HepG2 (cell line): Measurements from ENCODE around the gene PLCB4. TPM values are rescaled to one million over a fixed set of nuclear protein-coding genes. Genes with fewer than 3 reads are reported as not detected.

Experiments
- ATAC-seq: fragments of 200-7000 bp; cut with Tn5 transposase; 3 replicates; pipeline ENCODE4 v1.9.1; 2020; ENCODE audit warnings: mild to moderate bottlenecking, moderate library complexity
- BruUV-seq: library from RNA; stranded (reverse); fragments of 400-500 nt; replicated peaks from 2 replicates; lab custom pipeline; 2021; lab: Mats Ljungman, UMichigan
- CTCF ChIA-PET: fragments of 300-600 bp; formaldehyde crosslinking; extraction: SDS; loops from one replicate; lab custom pipeline; 2021; ENCODE audit warnings: low total read pairs, inconsistent platforms, low intra/inter-chr PET ratio; lab: Yijun Ruan, JAX
- POLR2A ChIA-PET: fragments of 350-600 bp; sonication (Branson Sonifier 250); formaldehyde crosslinking; loops from one replicate; lab custom pipeline; 2020; ENCODE audit warnings: antibody characterized with exemption, inconsistent platforms; lab: Yijun Ruan, JAX
- DNase-seq: peaks from one replicate; pipeline ENCODE4 v3.0.0-alpha.2; 2015; ENCODE audit warnings: low spot score
- FAIRE-seq: peaks from 3 replicates; lab custom pipeline; 2011; peaks lifted over from hg19 to GRCh38; lab: Jason Lieb, UNC
- H2AFZ ChIP-seq: one replicate; pipeline ENCODE4 v1.6.1; 2011; ENCODE audit warnings: low read length, inconsistent platforms
- H3K27ac ChIP-seq: fragments of 300-600 bp; 3 replicates; pipeline ENCODE4 v1.8.0; 2011; ENCODE audit warnings: mixed run types, mild to moderate bottlenecking, mixed read lengths, low read length, inconsistent platforms; ENCODE audit not compliant: insufficient read depth; ENCODE audit errors: extremely low read length
- H3K27me3 ChIP-seq, 2 experiments: fragments of 200-600 bp in 1 of 2; 2 replicates in 1 of 2; 3 replicates in 1 of 2; pipeline versions ENCODE4 v1.6.0 to v1.8.0; 2011; ENCODE audit warnings: low read length in 2 of 2, mild to moderate bottlenecking in 2 of 2, moderate library complexity in 2 of 2, inconsistent platforms in 1 of 2; ENCODE audit not compliant: insufficient read depth in 2 of 2, control insufficient read depth in 1 of 2
- H3K36me3 ChIP-seq, 2 experiments: fragments of 200-600 bp in 1 of 2; replicated peaks in 1 of 2; 2 replicates in 1 of 2; 3 replicates in 1 of 2; pipeline versions ENCODE4 v1.5.1 to v1.8.0; 2011; ENCODE audit warnings: low read length in 2 of 2, inconsistent platforms in 1 of 2; ENCODE audit not compliant: insufficient read depth in 2 of 2, control insufficient read depth in 1 of 2
- H3K4me1 ChIP-seq: 2 replicates; pipeline ENCODE4 v1.5.1; 2012; ENCODE audit warnings: low read length, inconsistent platforms; ENCODE audit not compliant: insufficient read depth
- H3K4me2 ChIP-seq: 2 replicates; pipeline ENCODE4 v1.6.0; 2011; ENCODE audit warnings: low read depth, low read length, inconsistent platforms
- H3K4me3 ChIP-seq, 3 experiments: fragments of 200-600 bp in 1 of 3; sonication (generic), shearing (Covaris generic) in 1 of 3; replicated peaks in 1 of 3; 2 replicates each; pipeline ENCODE4 v1.5.1; 2011 to 2016; ENCODE audit warnings: low read length in 3 of 3, inconsistent platforms in 2 of 3, low read depth in 2 of 3, mild to moderate bottlenecking in 2 of 3, control low read depth in 1 of 3, mixed read lengths in 1 of 3; ENCODE audit not compliant: insufficient read depth in 1 of 3
- H3K79me2 ChIP-seq: one replicate; pipeline ENCODE4 v1.6.1; 2011; ENCODE audit warnings: low read length, inconsistent platforms; ENCODE audit not compliant: insufficient read depth
- H3K9ac ChIP-seq: 2 replicates; pipeline ENCODE4 v1.6.0; 2011; ENCODE audit warnings: mild to moderate bottlenecking, low read depth, low read length, inconsistent platforms; ENCODE audit not compliant: insufficient read depth
- H3K9me3 ChIP-seq: 2 replicates; pipeline ENCODE4 v1.5.1; 2012; ENCODE audit warnings: mild to moderate bottlenecking, low read length
- H4K20me1 ChIP-seq: 2 replicates; pipeline ENCODE4 v1.6.0; 2011; ENCODE audit warnings: inconsistent platforms, mild to moderate bottlenecking, low read length, moderate library complexity; ENCODE audit not compliant: insufficient read depth
- BRCA1 ChIP-seq: sonication (generic); formaldehyde crosslinking; IDR thresholded peaks from 2 replicates; pipeline ENCODE4 v1.4.0; 2020; ENCODE audit warnings: missing genetic modification reagents
- MZF1 ChIP-seq: sonication (generic); formaldehyde crosslinking; IDR thresholded peaks from 2 replicates; pipeline ENCODE4 v1.8.1; 2023; ENCODE audit warnings: mild to moderate bottlenecking, missing genetic modification reagents, borderline replicate concordance
- NFIB ChIP-seq: sonication (generic); formaldehyde crosslinking; IDR thresholded peaks from 2 replicates; pipeline ENCODE4 v1.9.0; 2021; ENCODE audit warnings: missing genetic modification reagents, mild to moderate bottlenecking, borderline replicate concordance
- PRPF4 ChIP-seq: fragments of 200-400 bp; formaldehyde crosslinking; IDR thresholded peaks from 2 replicates; pipeline ENCODE4 v1.6.1; 2016; ENCODE audit warnings: low read length, low read depth; ENCODE audit not compliant: poor library complexity, severe bottlenecking
- SNRNP70 ChIP-seq: fragments of 200-400 bp; formaldehyde crosslinking; IDR thresholded peaks from 2 replicates; pipeline ENCODE4 v1.6.1; 2017; ENCODE audit warnings: mild to moderate bottlenecking, low read depth, low read length, moderate library complexity
- SP5 ChIP-seq: IDR thresholded peaks from 2 replicates; pipeline ENCODE4 v1.6.1; 2016; ENCODE audit warnings: low read depth, borderline replicate concordance
- ZFP62 ChIP-seq: sonication (generic); formaldehyde crosslinking; IDR thresholded peaks from 2 replicates; pipeline ENCODE4 v1.4.0; 2020; ENCODE audit warnings: missing genetic modification reagents
- ZNF749 ChIP-seq: sonication (generic); formaldehyde crosslinking; IDR thresholded peaks from 2 replicates; pipeline ENCODE4 v1.8.0; 2022; ENCODE audit warnings: mild to moderate bottlenecking, missing genetic modification reagents, moderate library complexity, borderline replicate concordance
- ZNF768 ChIP-seq: sonication (generic); formaldehyde crosslinking; IDR thresholded peaks from 2 replicates; pipeline ENCODE4 v1.4.0; 2020; ENCODE audit warnings: missing genetic modification reagents
- in situ Hi-C: cut with HindIII; loops from 2 replicates; pipeline ENCODE4 v1.10.0; 2017; ENCODE audit warnings: low pct_unique_long_range_greater_than_20kb; ENCODE audit not compliant: extremely low pct_ligation_motif_present
- intact Hi-C: fragments of 100-400 bp; cut with micrococcal nuclease; formaldehyde crosslinking; loops from one replicate; pipeline ENCODE4 v1.10.0; 2022; ENCODE audit not compliant: unreplicated experiment
- polyA plus RNA-seq, 8 experiments: library from polyadenylated mRNA; depleted of rRNA in 3 of 8; stranded (reverse) in 7 of 8; unstranded in 1 of 8; fragments of >200 nt; fragmentation: Illumina TruSeq in 4 of 8; extraction: Trizol in 4 of 8; gene quantifications; 2 replicates each; pipeline versions ENCODE4 v1.2.1 to v1.2.3, GENCODE V29; 2011 to 2016; ENCODE audit warnings: low read depth in 4 of 8, missing spikeins in 1 of 8, mixed read lengths in 1 of 8; ENCODE audit not compliant: insufficient read depth in 1 of 8
- total RNA-seq, 5 experiments: library from RNA; depleted of rRNA; stranded (reverse); fragments of >200 nt; fragmentation: Illumina TruSeq; extraction: Trizol; gene quantifications; 2 replicates each; pipeline ENCODE4 v1.2.3, GENCODE V29; 2016; ENCODE audit warnings: low read depth in 1 of 5
- TF ChIP-seq, protein P1 (sequence below): sonication (generic); formaldehyde crosslinking; IDR thresholded peaks from 2 replicates; pipeline ENCODE4 v1.4.0; 2020; ENCODE audit warnings: missing genetic modification reagents
- TF ChIP-seq, protein P2 (sequence below): IDR thresholded peaks from 2 replicates; pipeline ENCODE4 v1.6.1; 2016; ENCODE audit warnings: missing compliant biosample characterization, missing genetic modification reagents, borderline replicate concordance
- TF ChIP-seq, protein P3 (sequence below): sonication (generic); formaldehyde crosslinking; IDR thresholded peaks from 2 replicates; pipeline ENCODE4 v1.5.0; 2020; ENCODE audit warnings: mild to moderate bottlenecking, missing genetic modification reagents
- TF ChIP-seq, protein P4 (sequence below): sonication (generic); formaldehyde crosslinking; IDR thresholded peaks from 2 replicates; pipeline ENCODE4 v1.9.0; 2021; ENCODE audit warnings: missing genetic modification reagents, borderline replicate concordance

PLCB4 gene
- total and polyA plus RNA-seq, 2 of the 13 experiments (the other 11 are each of a cell fraction or from before 2014, with no cell fraction given) = 0.01 TPM; not detected in 1

- TF ChIP-seq, protein P1, sequence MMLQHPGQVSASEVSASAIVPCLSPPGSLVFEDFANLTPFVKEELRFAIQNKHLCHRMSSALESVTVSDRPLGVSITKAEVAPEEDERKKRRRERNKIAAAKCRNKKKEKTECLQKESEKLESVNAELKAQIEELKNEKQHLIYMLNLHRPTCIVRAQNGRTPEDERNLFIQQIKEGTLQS (CRISPR knock-in tag) = no peak
- TF ChIP-seq BRCA1 (CRISPR knock-in tag) = no peak
These were observed 53.7 kb downstream of the PLCB4 start (continued) for GRCh38 chr20:9122571-9122970.

- intact Hi-C loops = no loop called here
- DNase-seq = no peak
- TF ChIP-seq, protein P2, sequence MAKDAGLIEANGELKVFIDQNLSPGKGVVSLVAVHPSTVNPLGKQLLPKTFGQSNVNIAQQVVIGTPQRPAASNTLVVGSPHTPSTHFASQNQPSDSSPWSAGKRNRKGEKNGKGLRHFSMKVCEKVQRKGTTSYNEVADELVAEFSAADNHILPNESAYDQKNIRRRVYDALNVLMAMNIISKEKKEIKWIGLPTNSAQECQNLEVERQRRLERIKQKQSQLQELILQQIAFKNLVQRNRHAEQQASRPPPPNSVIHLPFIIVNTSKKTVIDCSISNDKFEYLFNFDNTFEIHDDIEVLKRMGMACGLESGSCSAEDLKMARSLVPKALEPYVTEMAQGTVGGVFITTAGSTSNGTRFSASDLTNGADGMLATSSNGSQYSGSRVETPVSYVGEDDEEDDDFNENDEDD (CRISPR knock-in tag) = no peak
- no peak for TF ChIP-seq MZF1 (CRISPR knock-in tag)
- no peak for TF ChIP-seq ZNF749 (CRISPR knock-in tag)
- TF ChIP-seq SNRNP70 = no peak
- TF ChIP-seq PRPF4 = no peak
- TF ChIP-seq, protein P3, sequence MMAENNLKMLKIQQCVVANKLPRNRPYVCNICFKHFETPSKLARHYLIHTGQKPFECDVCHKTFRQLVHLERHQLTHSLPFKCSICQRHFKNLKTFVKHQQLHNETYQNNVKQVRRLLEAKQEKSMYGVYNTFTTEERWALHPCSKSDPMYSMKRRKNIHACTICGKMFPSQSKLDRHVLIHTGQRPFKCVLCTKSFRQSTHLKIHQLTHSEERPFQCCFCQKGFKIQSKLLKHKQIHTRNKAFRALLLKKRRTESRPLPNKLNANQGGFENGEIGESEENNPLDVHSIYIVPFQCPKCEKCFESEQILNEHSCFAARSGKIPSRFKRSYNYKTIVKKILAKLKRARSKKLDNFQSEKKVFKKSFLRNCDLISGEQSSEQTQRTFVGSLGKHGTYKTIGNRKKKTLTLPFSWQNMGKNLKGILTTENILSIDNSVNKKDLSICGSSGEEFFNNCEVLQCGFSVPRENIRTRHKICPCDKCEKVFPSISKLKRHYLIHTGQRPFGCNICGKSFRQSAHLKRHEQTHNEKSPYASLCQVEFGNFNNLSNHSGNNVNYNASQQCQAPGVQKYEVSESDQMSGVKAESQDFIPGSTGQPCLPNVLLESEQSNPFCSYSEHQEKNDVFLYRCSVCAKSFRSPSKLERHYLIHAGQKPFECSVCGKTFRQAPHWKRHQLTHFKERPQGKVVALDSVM (CRISPR knock-in tag) = no peak
- no peak for TF ChIP-seq ZFP62 (CRISPR knock-in tag)
- no peak for TF ChIP-seq ZNF768 (CRISPR knock-in tag)
- TF ChIP-seq NFIB (CRISPR knock-in tag) = no peak
- TF ChIP-seq SP5 (CRISPR knock-in tag) = no peak
- TF ChIP-seq, protein P4, sequence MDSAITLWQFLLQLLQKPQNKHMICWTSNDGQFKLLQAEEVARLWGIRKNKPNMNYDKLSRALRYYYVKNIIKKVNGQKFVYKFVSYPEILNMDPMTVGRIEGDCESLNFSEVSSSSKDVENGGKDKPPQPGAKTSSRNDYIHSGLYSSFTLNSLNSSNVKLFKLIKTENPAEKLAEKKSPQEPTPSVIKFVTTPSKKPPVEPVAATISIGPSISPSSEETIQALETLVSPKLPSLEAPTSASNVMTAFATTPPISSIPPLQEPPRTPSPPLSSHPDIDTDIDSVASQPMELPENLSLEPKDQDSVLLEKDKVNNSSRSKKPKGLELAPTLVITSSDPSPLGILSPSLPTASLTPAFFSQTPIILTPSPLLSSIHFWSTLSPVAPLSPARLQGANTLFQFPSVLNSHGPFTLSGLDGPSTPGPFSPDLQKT (CRISPR knock-in tag) = no peak
- Histone ChIP-seq H3K9me3 (peaks cover 4% of the 10 kb centered on the region; the same call in 1 of the 2 replicates), H3K4me2 (no peak overlapping the region), H3K27ac (no peak overlapping the region), H3K27me3 (no peaks in the 10 kb centered on the region), H3K36me3 (no peaks in the 10 kb centered on the region), H3K4me1 (no peaks in the 10 kb centered on the region), H3K9ac (no peak overlapping the region), H4K20me1 (no peaks in the 10 kb centered on the region), H2AFZ (no peak overlapping the region), H3K4me3 (no peak overlapping the region), H3K79me2 (no peaks in the 10 kb centered on the region)
- ChIA-PET POLR2A (no interaction called here), CTCF (no interaction called here)
- no TSS peak for BruUV-seq
- no peak for FAIRE-seq
- ATAC-seq = no peak
- in situ Hi-C loops = no loop called here
These were observed 57.6 kb downstream of the PLCB4 start for GRCh38 chr20:9126527-9126926.
